A549 treated with Mapracorat at 1 μM for 4 hours (cell line): ENCODE results near the gene ZNF778. TPM values are rescaled to one million over a fixed set of nuclear protein-coding genes. Genes with fewer than 3 reads are reported as not detected.

Experiments
- total RNA-seq: library from RNA; stranded (reverse); fragments of 200-300 nt; extraction: Qiagen RNA extraction; gene quantifications from 5 replicates; pipeline ENCODE4 v1.2.3, GENCODE V29; 2022

The ZNF778 gene
- 6.8 to 11.6 TPM (median 9.6 TPM) in 5 replicates for total RNA-seq

DNA sequence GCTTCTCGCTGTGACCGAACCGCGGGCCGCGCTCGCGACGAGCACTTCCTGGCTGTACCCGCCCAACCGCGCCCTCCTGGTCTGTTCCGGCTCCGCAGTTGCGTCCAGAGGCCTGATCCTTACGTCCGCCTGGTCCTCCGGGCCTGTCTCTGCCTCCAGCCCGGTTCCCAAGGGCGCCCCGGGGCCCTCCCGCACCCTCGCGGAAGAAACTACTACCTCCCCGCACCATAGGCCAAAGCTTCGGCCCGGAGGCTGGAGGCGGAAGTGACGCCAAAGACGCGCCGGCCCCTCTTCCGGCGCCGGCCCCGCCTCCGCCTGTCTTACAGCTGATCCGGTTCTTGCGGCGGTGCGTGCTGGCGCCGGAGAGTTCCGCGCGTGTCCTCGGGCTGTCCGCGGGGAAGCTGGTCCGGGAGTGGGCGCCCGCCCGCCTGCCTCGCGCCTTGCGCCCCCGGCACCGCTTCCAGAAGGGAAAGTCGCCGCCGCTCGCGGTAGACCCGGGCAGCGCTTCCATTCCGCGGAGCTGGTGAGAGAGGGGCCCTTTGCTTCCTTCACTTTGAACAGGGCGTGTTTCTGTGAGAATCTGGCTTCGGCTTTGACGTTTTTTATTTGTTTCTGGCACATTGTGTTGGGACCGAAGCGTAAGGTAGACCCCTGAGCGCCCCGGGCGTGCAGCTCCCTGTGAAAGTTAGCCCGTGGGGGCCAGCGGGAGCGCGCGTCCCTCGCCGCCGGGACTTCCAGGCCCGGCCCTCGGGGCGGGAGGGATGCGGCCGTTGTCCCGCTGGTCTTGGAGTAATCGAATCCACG, at the start of gene ZNF778:
Gene ZNF778 (plus strand): TSS at position 316 of the 804 bp plus-strand sequence. CDS start 3,425 bp downstream, outside the sequence.

DNA sequence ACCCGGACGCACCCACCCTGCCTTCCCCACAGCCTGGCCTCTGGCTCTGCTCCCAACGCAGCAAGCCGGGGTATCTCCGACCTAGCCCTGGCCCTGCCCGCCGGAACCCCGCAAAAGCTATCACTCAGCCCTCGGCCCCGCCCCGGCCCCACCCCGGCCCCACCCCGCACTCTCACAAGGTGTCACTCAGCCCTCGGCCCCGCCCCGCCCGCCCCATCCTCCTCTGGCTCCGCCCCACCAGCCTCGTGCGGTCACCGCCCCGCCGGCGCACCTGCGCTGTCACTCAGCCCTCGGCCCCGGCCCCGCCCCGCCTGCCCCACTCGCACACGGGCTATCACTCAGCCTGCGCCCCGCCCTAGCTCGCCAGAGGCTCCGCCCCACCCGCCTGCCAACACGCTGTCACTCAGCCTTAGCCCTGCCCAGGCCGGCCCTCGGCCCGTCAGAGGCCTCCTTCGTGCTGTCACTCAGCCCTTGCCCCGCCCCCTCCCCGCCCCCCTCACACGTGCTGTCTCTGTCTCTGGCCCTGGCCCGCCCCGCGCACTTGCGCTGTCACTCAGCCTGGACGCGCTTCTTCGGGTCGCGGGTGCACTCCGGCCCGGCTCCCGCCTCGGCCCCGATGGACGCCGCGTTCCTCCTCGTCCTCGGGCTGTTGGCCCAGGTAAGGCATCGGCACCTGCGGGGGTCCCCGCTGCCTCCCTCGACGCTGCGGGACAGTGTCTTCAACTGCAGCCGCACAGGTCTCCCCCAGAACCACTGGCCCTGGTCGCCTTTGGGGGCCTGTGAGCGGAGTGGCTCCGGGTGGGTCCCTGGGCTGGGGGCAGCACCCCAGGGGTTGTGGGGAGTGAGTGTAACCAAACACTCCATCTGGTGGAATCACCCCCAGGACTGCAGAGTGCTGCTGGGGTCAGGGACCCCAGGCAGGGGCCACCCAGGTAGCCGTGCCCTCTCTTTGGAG, 46.0 kb upstream of the ZNF778 start, which contains the start of gene CDH15:
Gene CDH15 (plus strand): TSS at position 533 of the 955 bp plus-strand sequence. CDS start 84 bp downstream, at position 617.

DNA sequence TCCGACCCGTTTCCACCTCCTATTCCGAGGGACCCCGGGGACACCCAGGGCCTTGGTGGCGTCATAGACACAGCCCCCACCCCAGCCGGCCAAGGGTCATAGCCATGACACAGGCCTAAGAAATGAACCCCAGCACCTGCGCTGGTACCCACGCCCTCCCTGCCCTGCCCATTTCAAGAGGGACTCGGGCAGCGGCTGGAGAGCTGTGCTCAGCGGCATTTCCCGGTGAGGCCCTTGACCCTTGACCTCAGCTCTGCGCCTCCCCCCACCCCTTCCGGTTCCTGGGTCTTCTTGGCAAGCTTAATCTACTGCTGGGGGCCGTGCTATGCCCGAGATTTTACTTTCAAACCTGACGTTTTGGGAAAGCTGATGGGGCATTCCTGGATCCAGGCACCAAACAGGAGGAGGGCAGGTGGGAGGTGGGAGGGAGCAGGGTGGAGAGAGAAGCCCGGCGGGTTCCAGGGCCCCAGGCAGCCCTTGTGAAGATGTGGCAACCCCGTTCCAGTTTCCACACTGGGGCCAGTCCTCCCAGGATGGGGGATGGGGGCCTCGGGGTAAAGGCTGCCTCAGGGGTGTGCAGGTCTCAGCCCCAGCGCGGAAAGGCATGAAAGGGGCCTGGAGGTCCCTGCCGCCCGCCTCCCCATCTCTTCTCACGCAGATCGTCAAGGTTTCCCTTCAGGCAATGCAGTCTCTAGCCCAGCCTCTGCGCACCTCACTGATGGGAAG, 17.2 kb upstream of the ZNF778 start, which contains the start of gene SLC22A31:
Gene SLC22A31 (minus strand): TSS at position 414 of the 726 bp plus-strand sequence. CDS start 36 bp downstream, at position 378.

Other genes with a start within 250 kb of the ZNF778 start
- gene CBFA2T3, start 240.5 kb upstream of the ZNF778 start, total RNA-seq, result 0.40 to 0.86 TPM (median 0.63 TPM) in 5 replicates
- 16.0 to 21.2 TPM (median 19.4 TPM) in 5 replicates for gene ACSF3, start 123.9 kb upstream of the ZNF778 start, total RNA-seq
- gene CDH15, start 46.0 kb upstream of the ZNF778 start, total RNA-seq, result 0.07 to 0.15 TPM (median 0.08 TPM) in 5 replicates
- gene SLC22A31, start 17.2 kb upstream of the ZNF778 start, total RNA-seq, result 0.90 to 1.9 TPM (median 1.2 TPM) in 5 replicates